Gastroesophageal sphincter (tissue), 4 donors: ENCODE results near the gene GSC2. TPM values are rescaled to one million over a fixed set of nuclear protein-coding genes. Genes with fewer than 3 reads are reported as not detected.

Source experiments
- ATAC-seq: fragments of 150-250 bp; one replicate; pipeline ENCODE4 v1.9.1; 2016; ENCODE audit warnings: mild to moderate bottlenecking, moderate library complexity
- H3K27ac ChIP-seq, 4 donors: fragments of 200-600 bp; sonication (generic) in 3 of 4; 1 replicate in 3 of 4; 2 replicates in 1 of 4; pipeline ENCODE4 v1.5.1; 2016 to 2019
- H3K27me3 ChIP-seq: fragments of 200-600 bp; sonication (generic); one replicate; pipeline ENCODE4 v1.5.1; 2019
- H3K36me3 ChIP-seq, 2 donors: fragments of 200-600 bp; sonication (generic); one replicate each; pipeline ENCODE4 v1.5.1; 2019; ENCODE audit warnings: control low read depth in 1 of 2
- H3K4me1 ChIP-seq, 3 donors: fragments of 200-600 bp; sonication (generic); 1 replicate in 2 of 3; 2 replicates in 1 of 3; pipeline ENCODE4 v1.5.1; 2016 to 2019; ENCODE audit warnings: control low read depth in 2 of 3
- H3K4me3 ChIP-seq, 2 donors: fragments of 200-600 bp; sonication (generic); one replicate each; pipeline ENCODE4 v1.5.1; 2019; ENCODE audit warnings: mild to moderate bottlenecking in 1 of 2, moderate library complexity in 1 of 2
- H3K9me3 ChIP-seq, 3 donors: fragments of 200-600 bp; sonication (generic); one replicate each; pipeline ENCODE4 v1.5.1; 2017 to 2019; ENCODE audit warnings: control low read depth in 2 of 3
- CTCF ChIP-seq, 4 experiments: fragments of 200-600 bp in 2 of 4; fragments of 450-650 bp in 2 of 4; sonication (generic) in 1 of 4; IDR thresholded peaks; one replicate each; pipeline ENCODE4 v1.5.1; 2017 to 2019; ENCODE audit warnings: antibody characterized with exemption in 4 of 4, mild to moderate bottlenecking in 2 of 4, moderate library complexity in 2 of 4
- EP300 ChIP-seq: sonication (generic); formaldehyde crosslinking; IDR thresholded peaks from one replicate; pipeline ENCODE4 v1.6.1; 2017; ENCODE audit warnings: antibody characterized with exemption, mild to moderate bottlenecking
- POLR2A ChIP-seq, 2 donors: fragments of 450-650 bp; IDR thresholded peaks; one replicate each; pipeline ENCODE4 v1.6.1; 2017; ENCODE audit warnings: antibody characterized with exemption in 2 of 2, mild to moderate bottlenecking in 2 of 2, moderate library complexity in 1 of 2
- POLR2AphosphoS5 ChIP-seq: sonication (generic); formaldehyde crosslinking; IDR thresholded peaks from one replicate; pipeline ENCODE4 v1.6.1; 2017; ENCODE audit warnings: antibody characterized with exemption
- WGBS, 2 donors: methylation state at CpG; one replicate each; pipeline ENCODE4 v1.1.5; 2018; ENCODE audit warnings: low coverage in 1 of 2; 5-methylcytosine and 5-hydroxymethylcytosine counted together
- total RNA-seq, 4 donors: library from RNA; depleted of rRNA; stranded (reverse); fragments of >200 nt; gene quantifications; one replicate each; pipeline ENCODE4 v1.1.0, GENCODE V29; 2016

Gene GSC2
- total RNA-seq, 4 donors from 2014 or later: not detected

GRCh38 chr22:19195796-19196731 is 46.0 kb upstream of the GSC2 start:
- TF ChIP-seq EP300 (no peak), POLR2AphosphoS5 (no peak), CTCF (IDR thresholded peaks at IDR 0.05) (no peak), POLR2A (IDR thresholded peaks at IDR 0.05) (no peak)
- Histone ChIP-seq H3K36me3 (peaks cover 0 to 79% of the 10 kb centered on the region in 2 donors), H3K9me3 (no peaks in the 10 kb centered on the region), H3K27me3 (no peaks in the 10 kb centered on the region), H3K4me3 (no peak overlapping the region), H3K4me1 (no peaks in the 10 kb centered on the region), H3K27ac (no peak overlapping the region)
- ATAC-seq: no peak
- 37 to 71% methylated on average over 4 to 8 of the region's 23 CpGs for WGBS, 2 donors

GRCh38 chr22:19194766-19195536 is 44.9 kb upstream of the GSC2 start:
- H3K36me3 ChIP-seq: peaks cover 0 to 72% of the 10 kb centered on the region in 2 donors
- H3K4me1 ChIP-seq: no peaks in the 10 kb centered on the region
- H3K4me3 ChIP-seq: no peak overlapping the region
- TF ChIP-seq CTCF (IDR thresholded peaks at IDR 0.05): no peak
- TF ChIP-seq POLR2A (IDR thresholded peaks at IDR 0.05): no peak
- no peak for TF ChIP-seq EP300
- TF ChIP-seq POLR2AphosphoS5: no peak
- no peak overlapping the region for H3K27ac ChIP-seq
- 88 to 94% methylated on average over 3 to 4 of the region's 16 CpGs for WGBS, 2 donors
- no peak for ATAC-seq
- no peaks in the 10 kb centered on the region for H3K9me3 ChIP-seq
- no peaks in the 10 kb centered on the region for H3K27me3 ChIP-seq

GRCh38 chr22:19193879-19194278 is 43.8 kb upstream of the GSC2 start:
- no peak for ATAC-seq
- H3K9me3 ChIP-seq: no peaks in the 10 kb centered on the region
- WGBS, 2 donors: 86 to 91% methylated on average over 4 of the region's 6 CpGs
- H3K36me3 ChIP-seq: peaks cover 0 to 63% of the 10 kb centered on the region in 2 donors
- H3K27ac ChIP-seq: no peak overlapping the region
- no peaks in the 10 kb centered on the region for H3K4me1 ChIP-seq
- H3K27me3 ChIP-seq: no peaks in the 10 kb centered on the region
- H3K4me3 ChIP-seq: no peak overlapping the region
- TF ChIP-seq EP300 (no peak), CTCF (IDR thresholded peaks at IDR 0.05) (no peak)

DNA sequence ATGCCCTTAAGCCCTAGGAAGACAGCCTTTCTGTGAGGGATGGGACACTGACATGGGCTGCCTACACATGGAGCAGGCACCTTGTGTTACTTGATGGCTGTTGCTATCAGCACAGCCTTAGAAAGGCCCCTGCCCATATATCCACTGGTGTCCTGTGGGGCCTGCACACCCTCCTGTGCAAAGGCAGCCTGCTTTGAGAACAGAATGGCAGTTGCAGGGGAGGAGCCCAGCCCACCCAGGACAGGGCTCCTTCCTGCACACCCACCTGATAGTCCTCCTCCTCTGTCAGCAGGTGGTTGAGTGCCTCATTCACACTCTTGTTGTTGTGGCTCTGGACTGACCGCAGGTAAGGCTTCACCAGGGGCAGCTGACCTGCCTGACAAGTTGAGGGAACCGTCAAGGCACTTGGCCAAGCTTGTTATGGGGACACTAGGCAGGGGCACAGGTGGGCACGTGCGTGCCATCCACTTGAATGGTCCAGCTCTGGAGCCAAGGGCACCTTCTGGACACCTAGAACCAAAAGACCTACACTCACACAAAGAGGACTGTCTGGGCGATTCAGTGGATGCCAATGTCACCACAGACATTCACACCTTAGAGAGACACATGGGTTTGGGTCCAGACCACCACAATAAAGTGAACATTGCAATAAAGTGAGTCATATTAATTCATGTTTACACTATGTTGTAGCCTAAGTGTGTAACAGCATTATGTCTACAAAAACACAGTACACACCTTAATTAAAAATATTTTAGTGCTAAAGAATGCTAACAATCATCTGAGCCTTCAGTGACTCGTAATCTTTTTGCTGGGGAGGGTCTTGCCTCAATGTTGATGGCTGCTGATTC is 37.8 kb upstream of the GSC2 start:
- Histone ChIP-seq H3K27ac (no peak overlapping the region), H3K4me3 (no peak overlapping the region), H3K9me3 (no peaks in the 10 kb centered on the region), H3K36me3 (peaks cover 0 to 32% of the 10 kb centered on the region in 2 donors), H3K27me3 (no peaks in the 10 kb centered on the region), H3K4me1 (no peaks in the 10 kb centered on the region)
- TF ChIP-seq POLR2A (IDR thresholded peaks at IDR 0.05): no peak
- no peak for TF ChIP-seq EP300
- TF ChIP-seq CTCF (IDR thresholded peaks at IDR 0.05): no peak
- TF ChIP-seq POLR2AphosphoS5: no peak
- 92 to 100% methylated on average over 1 of the region's 6 CpGs for WGBS, 2 donors
- ATAC-seq: no peak
